HG02970 (cell line): ENCODE data around the gene STH.

Experiments used
- ATAC-seq: cut with Tn5 transposase; IDR thresholded peaks from one replicate; pipeline ENCODE4 v1.9.1; 2021; ENCODE audit warnings: mild to moderate bottlenecking, moderate library complexity, moderate number of reproducible peaks; ENCODE audit not compliant: unreplicated experiment, low FRiP score

STH gene

DNA sequence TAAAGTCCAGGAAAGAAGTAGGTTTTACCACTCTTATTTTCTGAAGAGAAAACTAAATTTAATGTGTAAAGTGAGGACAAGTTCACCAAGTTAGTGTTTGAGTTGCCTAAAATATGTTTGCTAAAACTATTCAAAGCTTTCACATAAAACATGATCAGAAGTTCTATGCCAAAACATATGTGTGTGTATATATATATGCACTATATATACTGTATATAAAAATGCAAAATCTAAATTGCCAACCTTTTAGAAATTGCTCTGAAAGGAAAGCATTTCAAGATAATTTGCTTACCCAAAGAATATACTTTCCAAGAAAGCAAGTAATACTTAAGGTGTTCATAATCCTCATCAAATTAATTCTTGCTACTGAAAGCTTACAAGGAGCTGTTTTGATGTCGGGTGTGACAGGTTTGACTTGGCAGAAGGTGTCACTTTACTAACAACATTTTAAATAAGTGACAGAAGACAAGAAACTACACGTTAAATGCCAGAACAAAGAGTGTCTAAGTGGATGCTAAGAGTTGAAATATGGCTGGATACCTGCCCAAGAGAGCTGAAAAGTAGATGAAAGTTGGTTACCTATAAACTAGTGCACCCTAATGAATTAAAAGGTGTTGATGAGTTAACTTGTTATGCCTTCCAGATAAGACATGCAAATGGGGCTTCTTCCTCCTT, 32.3 kb upstream of the STH start:
- no peak for ATAC-seq

GRCh38 chr17:45967378-45967777, 31.7 kb upstream of the STH start:
- ATAC-seq, result no peak

DNA sequence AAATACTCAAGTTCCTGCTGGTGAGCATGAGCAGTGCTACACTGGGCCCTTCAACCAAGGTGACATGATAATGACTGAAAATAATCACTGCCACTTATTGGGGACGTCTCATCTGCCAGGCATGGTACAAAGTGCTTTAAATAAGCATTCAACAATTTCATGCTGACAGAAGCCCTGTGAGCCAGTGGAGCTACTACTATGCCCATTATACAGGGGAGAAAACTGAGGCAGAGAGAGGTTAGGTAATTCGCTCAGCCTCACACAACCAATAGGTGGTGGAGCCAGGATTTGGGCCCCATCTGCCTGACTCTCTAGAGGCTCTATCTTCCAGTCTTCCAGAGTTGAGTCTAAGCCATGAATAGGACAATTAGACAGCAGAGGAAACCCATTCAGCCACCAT, 30.3 kb upstream of the STH start:
- no peak for ATAC-seq

GRCh38 chr17:45969726-45970125, 29.3 kb upstream of the STH start:
- no peak for ATAC-seq

- no peak for ATAC-seq
Observed at GRCh38 chr17:45970659-45971058, 28.4 kb upstream of the STH start.

DNA sequence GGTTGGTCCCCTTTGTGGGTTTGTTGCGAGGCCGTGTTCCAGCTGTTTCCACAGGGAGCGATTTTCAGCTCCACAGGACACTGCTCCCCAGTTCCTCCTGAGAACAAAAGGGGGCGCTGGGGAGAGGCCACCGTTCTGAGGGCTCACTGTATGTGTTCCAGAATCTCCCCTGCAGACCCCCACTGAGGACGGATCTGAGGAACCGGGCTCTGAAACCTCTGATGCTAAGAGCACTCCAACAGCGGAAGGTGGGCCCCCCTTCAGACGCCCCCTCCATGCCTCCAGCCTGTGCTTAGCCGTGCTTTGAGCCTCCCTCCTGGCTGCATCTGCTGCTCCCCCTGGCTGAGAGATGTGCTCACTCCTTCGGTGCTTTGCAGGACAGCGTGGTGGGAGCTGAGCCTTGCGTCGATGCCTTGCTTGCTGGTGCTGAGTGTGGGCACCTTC, 27.3 kb upstream of the STH start:
- ATAC-seq, result no peak

DNA sequence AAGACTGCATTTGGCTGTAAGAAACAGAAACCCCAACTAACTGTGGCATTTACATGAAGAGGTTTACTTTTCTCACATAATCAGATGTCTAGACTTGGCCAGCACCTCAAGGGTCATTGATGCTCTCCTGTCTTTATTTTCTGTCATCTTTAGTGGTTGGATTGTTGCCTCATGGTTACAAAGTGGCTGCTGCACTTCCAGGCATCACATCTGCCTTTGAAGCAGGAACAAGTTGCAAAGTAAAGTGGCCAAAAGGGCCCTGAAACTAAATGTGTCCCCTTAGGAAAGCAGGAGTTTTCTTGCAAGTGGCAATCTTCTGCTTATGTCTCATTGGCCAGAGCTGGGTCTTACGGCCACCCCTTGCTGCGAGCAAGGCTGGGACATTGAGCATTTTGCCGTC, 26.5 kb upstream of the STH start:
- no peak for ATAC-seq

GRCh38 chr17:45973099-45973780, 25.8 kb upstream of the STH start:
- ATAC-seq, result no peak

DNA sequence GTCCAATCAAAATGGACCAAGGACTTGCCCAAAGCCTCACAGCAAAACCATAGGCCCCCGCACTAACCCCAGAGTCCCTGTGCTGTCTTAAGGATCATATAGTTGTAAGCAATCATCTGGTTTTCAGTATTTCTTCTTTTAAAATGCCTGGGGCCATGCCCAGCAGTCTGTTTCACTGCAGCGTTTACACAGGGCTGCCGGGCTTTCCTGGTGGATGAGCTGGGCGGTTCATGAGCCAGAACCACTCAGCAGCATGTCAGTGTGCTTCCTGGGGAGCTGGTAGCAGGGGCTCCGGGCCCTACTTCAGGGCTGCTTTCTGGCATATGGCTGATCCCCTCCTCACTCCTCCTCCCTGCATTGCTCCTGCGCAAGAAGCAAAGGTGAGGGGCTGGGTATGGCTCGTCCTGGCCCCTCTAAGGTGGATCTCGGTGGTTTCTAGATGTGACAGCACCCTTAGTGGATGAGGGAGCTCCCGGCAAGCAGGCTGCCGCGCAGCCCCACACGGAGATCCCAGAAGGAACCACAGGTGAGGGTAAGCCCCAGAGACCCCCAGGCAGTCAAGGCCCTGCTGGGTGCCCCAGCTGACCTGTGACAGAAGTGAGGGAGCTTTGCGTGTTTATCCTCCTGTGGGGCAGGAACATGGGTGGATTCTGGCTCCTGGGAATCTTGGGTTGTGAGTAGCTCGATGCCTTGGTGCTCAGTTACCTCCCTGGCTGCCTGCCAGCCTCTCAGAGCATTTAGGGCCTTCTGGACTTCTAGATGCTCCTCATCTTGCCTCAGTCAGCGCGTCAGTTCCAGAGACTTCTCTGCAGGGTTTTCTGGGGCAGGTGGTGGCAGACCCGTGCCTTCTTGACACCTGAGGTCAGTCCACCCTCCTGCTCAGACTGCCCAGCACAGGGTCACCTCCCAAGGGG, 24.8 kb upstream of the STH start:
- ATAC-seq, result no peak

- no peak for ATAC-seq
Observed at GRCh38 chr17:45974916-45975630, 24.0 kb upstream of the STH start.

- no peak for ATAC-seq
Observed at GRCh38 chr17:45975640-45976295, 23.3 kb upstream of the STH start.

DNA sequence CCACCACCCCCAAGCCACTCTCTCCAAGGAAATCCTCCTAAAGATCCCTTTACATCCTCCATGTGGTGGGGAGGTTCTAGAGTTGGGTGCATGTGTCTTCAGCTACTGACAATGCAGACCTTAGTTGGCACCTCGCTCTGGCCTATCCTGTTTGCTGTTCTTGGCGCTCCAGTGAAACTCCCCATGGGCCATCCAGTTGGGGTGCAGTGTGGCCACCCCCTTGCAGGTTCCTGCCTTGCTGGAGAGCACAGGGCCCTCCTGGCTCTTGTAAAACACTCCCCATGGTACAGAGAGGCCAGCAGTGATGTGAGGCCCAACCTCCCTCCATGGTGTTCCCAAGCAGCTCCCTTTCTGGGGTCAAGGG, 22.7 kb upstream of the STH start:
- ATAC-seq, result no peak

- ATAC-seq, result no peak
Observed at GRCh38 chr17:45976755-45977505, 22.1 kb upstream of the STH start.

- ATAC-seq, result no peak
Observed at GRCh38 chr17:45977506-45977824, 21.6 kb upstream of the STH start.

- no peak for ATAC-seq
Observed at GRCh38 chr17:45977976-45978626, 20.9 kb upstream of the STH start.

DNA sequence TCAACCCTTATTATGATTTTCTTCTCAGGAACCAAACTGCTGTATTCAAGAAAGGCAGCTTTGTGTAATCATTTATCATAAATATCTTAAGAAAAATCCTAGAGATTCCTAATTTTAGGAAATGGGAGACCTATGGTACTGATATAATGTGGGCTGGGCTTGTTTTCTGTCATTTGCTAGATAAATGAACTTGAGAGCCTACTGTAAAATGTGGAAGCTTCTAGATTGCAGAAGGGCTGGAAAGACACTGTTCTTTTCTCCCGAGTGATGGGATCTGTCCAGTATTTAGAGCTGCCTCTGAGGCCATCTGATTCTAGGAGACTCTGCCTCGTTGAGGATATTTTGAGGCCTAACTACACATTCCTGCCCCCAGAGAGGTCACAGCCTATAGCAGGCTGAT, 19.9 kb upstream of the STH start:
- ATAC-seq, result no peak

DNA sequence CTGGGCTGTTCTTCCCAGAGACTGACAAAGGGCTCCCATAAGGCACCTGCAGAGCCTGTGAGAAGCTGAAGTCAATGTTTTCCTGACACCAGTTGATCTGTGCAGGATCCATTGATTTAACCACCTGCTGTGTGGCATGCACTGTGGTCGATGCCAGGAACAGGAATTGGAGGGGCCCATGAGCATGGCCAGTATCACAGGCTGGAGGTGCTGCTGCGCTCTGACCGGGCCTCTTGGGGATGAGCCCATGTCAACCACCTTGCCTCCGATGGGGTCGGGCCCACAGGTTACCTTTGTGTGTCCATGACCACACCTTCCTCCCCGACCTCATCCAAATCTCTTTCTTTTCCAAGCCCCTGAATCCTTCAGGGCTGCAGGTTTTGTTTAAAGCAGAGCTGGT, 18.2 kb upstream of the STH start:
- no peak for ATAC-seq

- no peak for ATAC-seq
Observed at GRCh38 chr17:45981306-45981705, 17.7 kb upstream of the STH start.
